ENCODE data around the gene CAPS.

Gene CAPS

GRCh38 chr19:5963855-5964254 lies 49.8 kb downstream of the CAPS start:
- no peak overlapping the region for H3K9ac ChIP-seq (ENCODE audit: low read length)
- no peak overlapping the region for H3K4me2 ChIP-seq (ENCODE audit: low read length)
- peaks cover 12% of the 10 kb centered on the region for H3K4me1 ChIP-seq (ENCODE audit: low read length)
- no peaks in the 10 kb centered on the region for H3K27me3 ChIP-seq (ENCODE audit: low read depth, low read length)
- TF ChIP-seq EZH2phosphoT487 (IDR thresholded peaks at IDR 0.05; ENCODE audit: low read depth), result no peak
- TF ChIP-seq CTCF (IDR thresholded peaks at IDR 0.05; ENCODE audit: low read depth, low read length), result no peak
- H3K27ac ChIP-seq (ENCODE audit: low read length), result no peak overlapping the region
- no peak overlapping the region for H2AFZ ChIP-seq (ENCODE audit: low read depth, low read length)
- no peaks in the 10 kb centered on the region for H3K9me3 ChIP-seq (ENCODE audit: insufficient read depth, low read length)
- peaks cover 33% of the 10 kb centered on the region for H3K36me3 ChIP-seq (replicated peaks; ENCODE audit: low read depth, low read length)
- peaks cover 100% of the 10 kb centered on the region for H3K79me2 ChIP-seq (ENCODE audit: low read length)
- peaks cover 95% of the 10 kb centered on the region for H4K20me1 ChIP-seq (ENCODE audit: insufficient read depth, low read length)
- no peak overlapping the region for H3K4me3 ChIP-seq (ENCODE audit: low read length)

- Histone ChIP-seq H4K20me1 (ENCODE audit: insufficient read depth, low read length) (peaks cover 95% of the 10 kb centered on the region), H3K4me3 (ENCODE audit: low read length) (no peak overlapping the region), H3K27me3 (ENCODE audit: low read depth, low read length) (no peaks in the 10 kb centered on the region), H3K9me3 (ENCODE audit: insufficient read depth, low read length) (no peaks in the 10 kb centered on the region), H3K36me3 (replicated peaks; ENCODE audit: low read depth, low read length) (peaks cover 36% of the 10 kb centered on the region), H3K9ac (ENCODE audit: low read length) (no peak overlapping the region), H3K79me2 (ENCODE audit: low read length) (peaks cover 100% of the 10 kb centered on the region), H3K4me2 (ENCODE audit: low read length) (no peak overlapping the region), H2AFZ (ENCODE audit: low read depth, low read length) (no peak overlapping the region), H3K4me1 (ENCODE audit: low read length) (peaks cover 12% of the 10 kb centered on the region), H3K27ac (ENCODE audit: low read length) (no peak overlapping the region)
- TF ChIP-seq EZH2phosphoT487 (IDR thresholded peaks at IDR 0.05; ENCODE audit: low read depth) (no peak), CTCF (IDR thresholded peaks at IDR 0.05; ENCODE audit: low read depth, low read length) (no peak)
Observed at GRCh38 chr19:5964816-5965565, 50.9 kb downstream of the CAPS start.
